ENCODE results near the gene CPSF4L.

Gene CPSF4L

GRCh38 chr17:73199751-73200317 is 61.8 kb downstream of the CPSF4L start:
- DNase-seq = no peak

- no peak for DNase-seq
These were observed 62.8 kb downstream of the CPSF4L start for GRCh38 chr17:73198930-73199260.

All from KG1 (cell line).